GM12892 (cell line): ENCODE data around the gene CASTOR1.

Experiments used
- POLR2A ChIP-seq: IDR thresholded peaks from 2 replicates; pipeline ENCODE4 v1.6.1; 2011; ENCODE audit warnings: low read depth, low read length, control low read depth
- POLR2AphosphoS5 ChIP-seq: IDR thresholded peaks from 2 replicates; pipeline ENCODE4 v1.6.1; 2011; ENCODE audit warnings: low read depth, low read length, control low read depth

DNA sequence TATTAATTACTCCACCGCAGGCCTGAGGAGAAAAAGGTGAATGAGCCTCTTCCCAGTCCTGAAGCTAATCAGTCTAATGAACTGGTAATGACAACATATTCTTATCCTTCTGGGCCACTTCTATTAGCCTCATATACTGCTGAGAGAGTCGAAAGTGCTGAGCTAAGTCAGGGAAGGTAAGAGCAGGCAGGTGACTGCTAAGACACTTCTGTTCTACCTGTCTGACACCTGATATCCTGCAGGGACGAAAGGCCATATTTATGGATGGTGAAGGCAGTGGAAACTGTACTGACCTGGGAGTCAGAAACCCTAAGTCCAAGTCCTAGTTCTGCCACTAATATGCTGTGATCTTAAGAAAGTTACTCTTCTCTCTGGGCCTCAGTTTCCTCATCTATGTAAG lies 33.9 kb upstream of the CASTOR1 start:
- no peak for TF ChIP-seq POLR2AphosphoS5
- TF ChIP-seq POLR2A = no peak
